Epithelial cell of esophagus (primary cell): ENCODE results near the gene BMF.
"Not testable (repeated sequence)": the region's sequence is repeated elsewhere in the genome, so short reads cannot be mapped to it uniquely, and the experiment has no call there.

Experiments
- DNase-seq: peaks from one replicate; pipeline ENCODE4 v3.0.0; 2010; ENCODE audit warnings: low read depth
- H3K4me3 ChIP-seq: 2 replicates; pipeline ENCODE4 v1.5.1; 2011; ENCODE audit warnings: mild to moderate bottlenecking, low read length, control low read depth
- CTCF ChIP-seq: IDR thresholded peaks from 2 replicates; pipeline ENCODE4 v1.5.1; 2011; ENCODE audit warnings: low read depth, mild to moderate bottlenecking, low read length, control low read depth, inconsistent platforms; ENCODE audit not compliant: insufficient read depth; ENCODE audit errors: missing control alignments

The BMF gene

GRCh38 chr15:40080104-40080503 lies 28.6 kb downstream of the BMF start:
- no peak overlapping the region for H3K4me3 ChIP-seq
- TF ChIP-seq CTCF, result no peak
- no peak for DNase-seq

GRCh38 chr15:40079456-40079855 lies 29.2 kb downstream of the BMF start:
- TF ChIP-seq CTCF, result no peak
- H3K4me3 ChIP-seq, result no peak overlapping the region
- DNase-seq, result no peak

GRCh38 chr15:40075298-40076044 lies 33.2 kb downstream of the BMF start:
- DNase-seq, result no peak
- H3K4me3 ChIP-seq, result no peak overlapping the region
- TF ChIP-seq CTCF, result no peak

- not testable (repeated sequence) for DNase-seq, H3K4me3 ChIP-seq
Observed at GRCh38 chr15:40074656-40075055, 34.0 kb downstream of the BMF start.

GRCh38 chr15:40073716-40074490 lies 34.8 kb downstream of the BMF start:
- DNase-seq, H3K4me3 ChIP-seq: not testable (repeated sequence)

GRCh38 chr15:40072216-40072990 lies 36.3 kb downstream of the BMF start:
- DNase-seq, result no peak
- no peak overlapping the region for H3K4me3 ChIP-seq
- no peak for TF ChIP-seq CTCF

GRCh38 chr15:40070608-40071218 lies 38.0 kb downstream of the BMF start:
- DNase-seq, result no peak
- H3K4me3 ChIP-seq, result no peak overlapping the region
- no peak for TF ChIP-seq CTCF
